Measurements from ENCODE around the gene MRPL47. TPM values are rescaled to one million over a fixed set of nuclear protein-coding genes. Genes with fewer than 3 reads are reported as not detected.

The MRPL47 gene
- total and polyA plus RNA-seq, 2 donors (not counting 1 experiment from before 2014, with no cell fraction given), result 27.6 to 62.4 TPM

DNA sequence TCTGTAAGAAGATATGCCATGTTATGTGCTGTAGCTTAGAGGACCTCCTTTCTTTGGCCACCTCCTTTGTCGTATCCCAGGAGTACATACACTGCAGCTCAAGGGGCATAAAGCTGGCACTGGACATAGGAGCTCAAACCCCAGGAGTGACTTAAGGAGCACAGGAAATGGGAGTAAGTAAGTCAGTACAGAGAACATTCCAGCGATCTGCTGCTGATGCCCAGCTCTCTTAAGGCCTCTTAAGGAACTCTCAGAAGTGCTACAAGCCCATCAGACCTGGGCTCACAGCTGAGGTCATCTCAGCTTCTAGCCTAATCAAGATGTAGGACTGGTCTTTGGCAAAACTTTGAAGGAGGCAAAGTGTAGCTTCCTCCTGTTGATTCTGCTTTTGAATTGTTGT, 63.3 kb downstream of the MRPL47 start:
- H3K36me3 ChIP-seq (ENCODE audit: control insufficient read depth, insufficient read depth, low read length), result no peaks in the 10 kb centered on the region
- no peak for DNase-seq (ENCODE audit: low read depth in 2 of 2)
- no peaks in the 10 kb centered on the region for H3K4me1 ChIP-seq (ENCODE audit: control insufficient read depth, extremely low read depth, insufficient read depth, low read length)
- H3K79me2 ChIP-seq (ENCODE audit: control insufficient read depth, insufficient read depth, low read length), result no peaks in the 10 kb centered on the region
- H3K4me2 ChIP-seq (ENCODE audit: extremely low read depth, insufficient read depth, low read length), result no peak overlapping the region
- H3K27me3 ChIP-seq (ENCODE audit: control insufficient read depth, insufficient read depth, low read length), result no peaks in the 10 kb centered on the region
- H3K27ac ChIP-seq (ENCODE audit: insufficient read depth, low read length), result no peak overlapping the region
- H4K20me1 ChIP-seq (ENCODE audit: control insufficient read depth, extremely low read depth, insufficient read depth, low read length), result no peaks in the 10 kb centered on the region
- TF ChIP-seq, protein P1, sequence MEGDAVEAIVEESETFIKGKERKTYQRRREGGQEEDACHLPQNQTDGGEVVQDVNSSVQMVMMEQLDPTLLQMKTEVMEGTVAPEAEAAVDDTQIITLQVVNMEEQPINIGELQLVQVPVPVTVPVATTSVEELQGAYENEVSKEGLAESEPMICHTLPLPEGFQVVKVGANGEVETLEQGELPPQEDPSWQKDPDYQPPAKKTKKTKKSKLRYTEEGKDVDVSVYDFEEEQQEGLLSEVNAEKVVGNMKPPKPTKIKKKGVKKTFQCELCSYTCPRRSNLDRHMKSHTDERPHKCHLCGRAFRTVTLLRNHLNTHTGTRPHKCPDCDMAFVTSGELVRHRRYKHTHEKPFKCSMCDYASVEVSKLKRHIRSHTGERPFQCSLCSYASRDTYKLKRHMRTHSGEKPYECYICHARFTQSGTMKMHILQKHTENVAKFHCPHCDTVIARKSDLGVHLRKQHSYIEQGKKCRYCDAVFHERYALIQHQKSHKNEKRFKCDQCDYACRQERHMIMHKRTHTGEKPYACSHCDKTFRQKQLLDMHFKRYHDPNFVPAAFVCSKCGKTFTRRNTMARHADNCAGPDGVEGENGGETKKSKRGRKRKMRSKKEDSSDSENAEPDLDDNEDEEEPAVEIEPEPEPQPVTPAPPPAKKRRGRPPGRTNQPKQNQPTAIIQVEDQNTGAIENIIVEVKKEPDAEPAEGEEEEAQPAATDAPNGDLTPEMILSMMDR (conservative IDR thresholded peaks at IDR 0.05 in 1 of 2, IDR thresholded peaks at IDR 0.05 in 1 of 2; ENCODE audit: low read depth in 1 of 2, low read length in 2 of 2), result no peak
- no peak for TF ChIP-seq EZH2 (IDR thresholded peaks at IDR 0.05; ENCODE audit: low read length, missing control alignments)
- H3K9me3 ChIP-seq (ENCODE audit: control insufficient read depth, insufficient read depth, low read depth, low read length), result no peaks in the 10 kb centered on the region
- H3K9ac ChIP-seq (ENCODE audit: insufficient read depth, low read length), result no peak overlapping the region
- no peak overlapping the region for H3K4me3 ChIP-seq (replicated peaks in 1 of 4; ENCODE audit: control extremely low read depth in 1 of 4, insufficient read depth in 1 of 4, low read depth in 3 of 4, low read length in 4 of 4)
- H2AFZ ChIP-seq (ENCODE audit: low read length), result no peak overlapping the region

Other genes with a start within 250 kb of the MRPL47 start
- 49.6 and 55.7 TPM in 2 replicates for gene GNB4, start 153.2 kb downstream of the MRPL47 start, total RNA-seq
- gene GNB4, start 153.2 kb downstream of the MRPL47 start, polyA plus RNA-seq, result 56.9 and 83.1 TPM in 2 replicates
- gene ACTL6A, start 41.7 kb downstream of the MRPL47 start, total RNA-seq, result 41.9 and 48.6 TPM in 2 replicates
- 58.3 and 78.1 TPM in 2 replicates for gene ACTL6A, start 41.7 kb downstream of the MRPL47 start, polyA plus RNA-seq
- 120 and 153 TPM in 2 replicates for gene NDUFB5, start 156 bp upstream of the MRPL47 start, total RNA-seq
- 53.8 and 57.5 TPM in 2 replicates for gene NDUFB5, start 156 bp upstream of the MRPL47 start, polyA plus RNA-seq
- 8.7 and 11.7 TPM in 2 replicates for gene USP13, start 48.4 kb upstream of the MRPL47 start, total RNA-seq
- 15.7 and 21.7 TPM in 2 replicates for gene USP13, start 48.4 kb upstream of the MRPL47 start, polyA plus RNA-seq